GM12892 (cell line): ENCODE measurements around the gene GPR45.
"Not testable (repeated sequence)": the region's sequence is repeated elsewhere in the genome, so short reads cannot be mapped to it uniquely, and the experiment has no call there.

Source experiments
- DNase-seq: peaks from one replicate; pipeline ENCODE4 v3.0.0; 2011; ENCODE audit not compliant: insufficient read length
- FAIRE-seq: peaks from 2 replicates; lab custom pipeline; 2011; peaks lifted over from hg19 to GRCh38; lab: Jason Lieb, UNC
- POLR2A ChIP-seq: IDR thresholded peaks from 2 replicates; pipeline ENCODE4 v1.6.1; 2011; ENCODE audit warnings: low read depth, low read length, control low read depth
- POLR2AphosphoS5 ChIP-seq: IDR thresholded peaks from 2 replicates; pipeline ENCODE4 v1.6.1; 2011; ENCODE audit warnings: low read depth, low read length, control low read depth
- TAF1 ChIP-seq: IDR thresholded peaks from 2 replicates; pipeline ENCODE4 v1.6.1; 2011; ENCODE audit warnings: low read depth, mild to moderate bottlenecking, control low read depth, low read length, borderline replicate concordance

Gene GPR45

DNA sequence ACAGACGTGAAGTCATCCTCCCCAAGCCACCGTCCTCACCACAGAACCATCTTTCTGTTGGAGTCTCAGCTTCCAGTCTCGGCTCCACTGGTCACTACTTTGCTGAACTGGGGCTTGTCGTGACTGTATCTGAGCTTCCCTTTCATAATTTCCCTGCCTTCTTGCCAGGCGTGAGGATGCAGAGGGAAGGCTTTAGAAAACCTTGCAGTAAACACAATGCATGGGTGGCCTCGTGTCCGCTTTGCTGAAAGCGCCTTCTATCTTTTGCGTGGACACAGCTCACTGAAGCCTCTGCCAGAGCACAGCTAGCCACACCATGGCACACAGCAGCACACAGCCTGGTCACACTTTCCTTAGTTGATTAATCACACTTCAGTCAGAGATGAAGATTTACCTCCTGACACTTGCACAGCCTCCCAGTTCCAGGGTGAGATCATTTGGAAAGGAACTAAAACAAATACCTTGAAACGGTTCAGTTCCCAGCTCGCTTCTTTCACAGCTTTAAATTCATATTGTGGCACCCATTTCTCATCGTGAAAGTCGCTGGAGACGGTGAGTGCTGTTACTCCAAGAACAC, 2.8 kb upstream of the GPR45 start:
- no peak for DNase-seq
- FAIRE-seq, result no peak
- TF ChIP-seq TAF1 (no peak), POLR2A (no peak), POLR2AphosphoS5 (no peak)

DNA sequence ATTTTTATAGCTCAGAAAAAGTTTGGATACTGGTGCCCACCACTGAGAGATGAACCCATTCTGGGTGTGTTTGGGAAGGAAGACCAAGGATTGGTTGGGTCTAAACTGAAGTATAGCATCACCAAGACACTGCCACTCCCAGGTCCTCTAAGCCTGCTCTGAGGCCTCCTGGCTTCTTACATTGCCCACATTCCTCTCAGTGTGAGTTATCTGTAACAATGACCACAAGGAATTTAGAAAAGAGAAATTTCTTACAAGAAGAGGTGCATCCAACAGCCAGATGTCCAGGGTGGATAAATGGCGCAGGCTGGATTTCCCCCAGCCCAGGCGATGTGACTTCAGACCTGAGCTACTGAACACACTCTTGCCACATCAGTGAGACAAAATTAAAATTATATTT, 1.6 kb upstream of the GPR45 start:
- no peak for DNase-seq
- TF ChIP-seq POLR2A, result no peak
- no peak for TF ChIP-seq POLR2AphosphoS5
- no peak for TF ChIP-seq TAF1
- no peak for FAIRE-seq

DNA sequence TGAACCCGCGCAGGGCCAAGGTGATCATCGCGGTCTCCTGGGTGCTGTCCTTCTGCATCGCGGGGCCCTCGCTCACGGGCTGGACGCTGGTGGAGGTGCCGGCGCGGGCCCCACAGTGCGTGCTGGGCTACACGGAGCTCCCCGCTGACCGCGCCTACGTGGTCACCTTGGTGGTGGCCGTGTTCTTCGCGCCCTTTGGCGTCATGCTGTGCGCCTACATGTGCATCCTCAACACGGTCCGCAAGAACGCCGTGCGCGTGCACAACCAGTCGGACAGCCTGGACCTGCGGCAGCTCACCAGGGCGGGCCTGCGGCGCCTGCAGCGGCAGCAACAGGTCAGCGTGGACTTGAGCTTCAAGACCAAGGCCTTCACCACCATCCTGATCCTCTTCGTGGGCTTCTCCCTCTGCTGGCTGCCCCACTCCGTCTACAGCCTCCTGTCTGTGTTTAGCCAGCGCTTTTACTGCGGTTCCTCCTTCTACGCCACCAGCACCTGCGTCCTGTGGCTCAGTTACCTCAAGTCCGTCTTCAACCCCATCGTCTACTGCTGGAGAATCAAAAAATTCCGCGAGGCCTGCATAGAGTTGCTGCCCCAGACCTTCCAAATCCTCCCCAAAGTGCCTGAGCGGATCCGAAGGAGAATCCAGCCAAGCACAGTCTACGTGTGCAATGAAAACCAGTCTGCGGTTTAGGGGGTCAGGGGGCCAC, 897 bp downstream of the GPR45 start:
- DNase-seq (no peak), FAIRE-seq (no peak)
- TF ChIP-seq POLR2AphosphoS5 (no peak), TAF1 (no peak), POLR2A (no peak)

DNA sequence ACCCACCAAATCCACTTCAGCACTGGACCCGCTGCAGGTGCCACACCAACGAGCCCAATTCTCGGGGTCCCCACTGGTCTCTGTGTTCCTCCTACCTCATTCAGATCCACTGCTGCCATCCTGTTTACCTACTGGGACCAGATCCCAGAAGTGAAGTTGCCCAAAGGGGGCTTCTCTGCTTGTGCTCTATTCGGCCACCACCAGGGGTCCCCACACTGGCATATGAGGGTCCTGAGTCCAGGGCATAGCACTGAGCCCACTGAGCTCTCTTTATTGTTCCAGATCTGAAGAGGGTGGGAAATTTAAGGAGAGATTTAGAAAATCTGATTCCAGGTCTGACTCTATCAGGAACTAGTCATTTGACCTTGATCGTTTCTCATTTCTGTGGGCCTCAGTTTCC, 2.4 kb downstream of the GPR45 start:
- no peak for TF ChIP-seq POLR2AphosphoS5
- no peak for TF ChIP-seq TAF1
- TF ChIP-seq POLR2A, result no peak
- no peak for DNase-seq
- no peak for FAIRE-seq

DNA sequence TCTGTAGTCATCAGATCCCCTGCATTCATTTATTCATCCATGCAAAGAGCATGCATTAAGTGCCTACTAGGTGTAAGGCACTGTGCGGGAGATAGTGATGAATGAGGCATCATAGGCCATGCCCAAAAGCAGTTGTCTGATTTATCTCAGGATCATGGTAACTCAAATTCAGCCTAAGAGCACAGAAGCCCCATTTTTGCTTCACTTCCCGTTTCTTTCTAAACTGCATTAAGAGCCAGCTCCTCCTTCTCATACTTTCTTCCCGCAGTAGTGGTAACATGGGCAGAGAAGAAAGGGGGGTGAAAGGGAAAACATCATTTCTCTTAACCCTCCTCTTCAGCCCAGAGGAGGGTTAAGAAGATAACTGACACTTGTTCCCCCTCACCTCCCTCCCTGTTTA, 2.9 kb downstream of the GPR45 start:
- no peak for TF ChIP-seq TAF1
- no peak for TF ChIP-seq POLR2A
- no peak for TF ChIP-seq POLR2AphosphoS5
- FAIRE-seq (no peak), DNase-seq (no peak)

DNA sequence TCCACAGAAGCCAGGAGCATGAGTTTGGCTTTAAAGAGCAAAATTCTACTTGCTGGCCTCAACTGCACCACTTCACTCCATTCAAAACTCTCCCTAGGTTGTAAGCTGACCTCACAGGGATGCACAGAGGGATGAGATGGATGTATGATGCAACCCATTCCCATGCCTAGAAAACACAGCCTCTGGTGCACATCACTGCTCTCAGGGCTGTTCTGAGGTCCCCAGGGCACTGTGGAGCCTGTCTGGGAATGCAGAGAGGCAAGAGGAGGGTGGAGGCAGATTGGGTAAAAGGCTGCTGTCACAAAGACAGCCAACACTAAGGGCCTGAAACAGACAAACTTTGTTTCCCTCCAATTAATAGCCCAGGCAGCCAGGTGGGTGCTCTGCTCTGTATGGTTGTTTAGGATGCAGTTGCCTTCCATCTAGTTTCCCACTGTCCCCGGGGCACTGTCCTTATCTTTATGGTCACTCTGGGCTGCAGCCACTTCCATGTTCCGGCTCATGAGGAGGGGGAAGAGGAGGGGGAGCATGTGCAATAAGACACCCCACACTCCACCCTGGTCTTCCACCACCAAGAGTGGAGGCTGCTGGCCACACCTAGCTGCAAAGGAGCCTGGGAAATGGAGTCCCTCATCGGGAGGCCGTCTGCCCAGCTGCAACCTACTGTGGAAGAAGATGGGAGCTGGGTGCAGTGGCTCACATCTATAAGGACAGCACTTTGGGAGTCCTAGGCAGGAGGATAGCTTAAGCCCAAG, 7.0 kb downstream of the GPR45 start:
- FAIRE-seq (no peak), DNase-seq (no peak)
- TF ChIP-seq POLR2AphosphoS5 (no peak), TAF1 (no peak), POLR2A (no peak)

DNA sequence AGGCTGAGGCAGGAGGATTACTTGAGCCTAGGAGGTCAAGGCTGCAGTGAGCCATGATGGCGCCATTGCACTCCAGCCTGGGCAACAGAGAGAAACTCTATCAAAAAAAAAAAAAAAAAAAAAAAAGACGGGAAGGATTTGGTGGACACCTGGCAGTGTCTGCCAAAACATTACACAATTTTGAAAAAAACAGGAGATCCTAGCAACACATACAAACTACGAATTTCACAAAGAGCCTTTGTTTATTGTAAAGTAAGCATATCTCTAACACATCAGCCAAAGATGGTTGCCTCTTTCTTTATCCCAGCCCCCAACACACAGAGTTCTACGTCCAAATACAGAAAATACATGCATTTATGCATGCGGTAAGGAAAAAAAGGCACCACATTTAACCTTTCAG, 7.6 kb downstream of the GPR45 start:
- DNase-seq, result no peak
- no peak for FAIRE-seq

DNA sequence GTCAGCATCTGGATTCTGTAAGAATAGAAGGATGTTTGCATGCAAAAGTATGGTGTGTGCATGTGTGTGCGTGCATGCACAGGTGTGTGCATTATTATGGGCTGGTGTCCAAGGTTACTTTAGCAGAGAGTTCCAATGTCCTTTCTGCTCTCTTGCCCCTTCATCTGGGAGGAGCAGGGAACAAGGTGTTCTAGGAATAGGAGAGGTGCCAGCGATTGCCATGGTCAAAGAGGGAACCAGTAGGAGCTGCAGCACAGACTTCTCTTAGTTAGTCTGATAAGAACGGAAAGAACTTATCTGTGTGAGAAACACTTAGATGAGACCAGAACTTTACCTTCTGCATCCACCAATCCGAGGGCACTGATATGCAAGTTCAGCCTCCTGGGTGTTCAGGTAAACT, 8.3 kb downstream of the GPR45 start:
- DNase-seq (no peak), FAIRE-seq (no peak)
- TF ChIP-seq POLR2A (no peak), POLR2AphosphoS5 (no peak), TAF1 (no peak)

More for the DNA sequence above, 7.6 kb downstream of the GPR45 start:
- TF ChIP-seq POLR2AphosphoS5 (no peak), POLR2A (no peak), TAF1 (no peak)

DNA sequence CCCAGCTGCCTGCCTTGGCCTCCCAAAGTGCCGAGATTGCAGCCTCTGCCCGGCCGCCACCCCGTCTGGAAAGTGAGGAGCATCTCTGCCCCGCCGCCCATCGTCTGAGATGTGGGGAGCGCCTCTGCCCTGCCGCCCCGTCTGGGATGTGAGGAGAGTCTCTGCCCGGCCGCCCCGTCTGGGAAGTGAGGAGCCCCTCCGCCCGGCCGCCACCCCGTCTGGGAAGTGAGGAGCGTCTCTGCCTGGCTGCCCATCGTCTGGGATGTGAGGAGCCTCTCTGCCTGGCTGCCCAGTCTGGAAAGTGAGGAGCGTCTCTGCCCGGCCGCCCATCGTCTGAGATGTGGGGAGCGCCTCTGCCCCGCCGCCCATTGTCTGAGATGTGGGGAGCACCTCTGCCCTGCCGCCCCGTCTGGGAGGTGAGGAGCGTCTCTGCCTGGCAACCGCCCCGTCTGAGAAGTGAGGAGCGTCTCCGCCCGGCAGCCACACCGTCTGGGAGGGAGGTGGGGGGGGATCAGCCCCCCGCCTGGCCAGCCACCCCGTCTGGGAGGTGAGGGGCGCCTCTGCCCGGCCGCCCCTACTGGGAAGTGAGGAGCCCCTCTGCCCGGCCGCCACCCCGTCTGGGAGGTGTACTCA, 9.6 kb downstream of the GPR45 start:
- not testable (repeated sequence) for FAIRE-seq, DNase-seq

DNA sequence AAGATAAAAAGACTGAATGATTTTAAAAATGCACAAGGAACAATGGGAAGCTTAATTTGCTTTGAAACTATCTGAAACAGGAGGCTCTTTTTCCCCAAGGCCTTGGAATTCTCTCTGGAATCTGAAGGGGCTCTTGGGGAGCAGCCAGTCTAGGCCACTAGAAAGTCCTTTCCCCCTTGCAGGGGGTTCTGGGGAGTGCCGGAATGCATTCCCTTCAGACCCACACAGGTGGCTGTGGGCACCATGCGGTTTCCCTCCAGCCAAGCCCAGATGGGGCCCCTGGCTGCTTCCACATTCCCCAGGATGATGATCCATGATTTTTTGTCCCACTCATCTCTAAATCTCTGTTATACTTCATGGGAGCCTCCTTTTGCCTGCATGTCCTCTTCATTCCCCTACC, 10.7 kb downstream of the GPR45 start:
- DNase-seq, result no peak
- FAIRE-seq, result no peak

DNA sequence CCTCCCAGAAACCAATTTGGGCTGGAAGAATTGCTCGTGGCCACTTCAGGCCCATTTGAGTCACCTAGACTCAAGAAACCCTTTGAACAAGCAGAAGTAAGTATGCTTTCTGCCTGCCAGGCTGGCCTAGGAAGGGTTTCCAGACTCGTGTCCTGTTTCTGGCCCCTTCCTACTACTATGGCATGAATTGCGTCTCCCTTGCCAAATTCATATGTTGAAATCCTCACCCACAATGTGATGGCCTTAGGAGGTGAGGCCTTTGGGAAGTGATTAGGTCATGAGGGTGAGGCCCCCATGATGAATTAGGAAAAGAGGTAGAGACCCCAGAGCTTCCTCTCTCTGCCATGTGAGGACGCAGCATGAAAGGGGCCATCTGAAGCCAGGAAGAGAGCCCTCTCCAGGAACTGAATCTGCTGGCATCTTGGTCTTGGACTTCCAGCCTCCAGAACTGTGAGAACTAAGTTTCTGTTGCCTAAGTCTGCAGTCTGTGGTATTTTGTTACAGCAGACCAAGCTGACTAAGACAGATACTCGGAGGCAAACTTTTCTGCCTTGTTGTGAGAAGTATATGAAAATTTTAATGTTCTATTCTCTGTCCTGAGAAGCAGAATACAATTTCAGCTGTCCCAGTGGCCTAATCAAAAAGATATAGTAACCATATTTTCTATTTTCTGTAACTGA, 13.1 kb downstream of the GPR45 start:
- DNase-seq, result no peak
- TF ChIP-seq POLR2AphosphoS5 (no peak), POLR2A (no peak), TAF1 (no peak)
- FAIRE-seq, result no peak

More for the DNA sequence above, 10.7 kb downstream of the GPR45 start:
- no peak for TF ChIP-seq POLR2A
- no peak for TF ChIP-seq POLR2AphosphoS5
- no peak for TF ChIP-seq TAF1
